ENCODE results near the gene FAM171A1. TPM values are rescaled to one million over a fixed set of nuclear protein-coding genes. Genes with fewer than 3 reads are reported as not detected.
A peak's percentile ranks its signal among the peaks of the same experiment; 100 is the strongest.

The FAM171A1 gene
- total and polyA plus RNA-seq, 2 of the 13 experiments (the other 11 are each of a cell fraction or from before 2014, with no cell fraction given), result 21.5 to 34.7 TPM

GRCh38 chr10:15169555-15170401, 201.3 kb downstream of the FAM171A1 start:
- no TSS peak for BruUV-seq (replicated peaks)
- intact Hi-C loops (cut with micrococcal nuclease; ENCODE audit: unreplicated experiment) (loop anchor here (10.0 kb wide), 3 partner anchors 65 to 175 kb away; no protein-coding TSS in a partner anchor), in situ Hi-C loops (cut with HindIII; ENCODE audit: extremely low pct_ligation_motif_present, low pct_unique_long_range_greater_than_20kb) (no loop called here)
- Histone ChIP-seq H3K9me3 (ENCODE audit: low read length) (no peaks in the 10 kb centered on the region), H3K9ac (ENCODE audit: insufficient read depth, low read depth, low read length) (peak overlapping the region; percentile 33), H3K4me2 (ENCODE audit: low read depth, low read length) (peak overlapping the region; percentile 86), H3K27me3 (ENCODE audit: control insufficient read depth in 1 of 2, insufficient read depth in 2 of 2, low read length in 2 of 2) (no peaks in the 10 kb centered on the region), H3K36me3 (replicated peaks in 1 of 2; ENCODE audit: control insufficient read depth in 1 of 2, insufficient read depth in 2 of 2, low read length in 2 of 2) (no peaks in the 10 kb centered on the region), H3K4me1 (ENCODE audit: insufficient read depth, low read length) (peaks cover 41% of the 10 kb centered on the region), H3K79me2 (ENCODE audit: insufficient read depth, low read length) (peaks cover 32% of the 10 kb centered on the region), H2AFZ (ENCODE audit: low read length) (peak overlapping the region; percentile 62), H4K20me1 (ENCODE audit: insufficient read depth, low read length) (no peaks in the 10 kb centered on the region), H3K27ac (ENCODE audit: extremely low read length, insufficient read depth, low read length) (peak overlapping the region; percentile 26), H3K4me3 (replicated peaks in 1 of 3; ENCODE audit: insufficient read depth in 1 of 3, low read depth in 2 of 3, low read length in 3 of 3) (peak overlapping the region; percentile 62 to 65 (median 62))
- 3% methylated on average over 16 of the region's 16 CpGs for WGBS (ENCODE audit: low lambda C conversion rate)
- ChIA-PET POLR2A (interaction anchor here (1.1 to 2.3 kb wide), 6 partner anchors 8 to 292 kb away, joined by 3 to 17 read pairs (median 8); partner anchors contain the start of gene SUV39H2), CTCF (ENCODE audit: low intra/inter-chr PET ratio, low total read pairs) (no interaction called here)
- ATAC-seq (peak; percentile 47), FAIRE-seq (peak; percentile 8), DNase-seq (ENCODE audit: low spot score) (peak; percentile 29)
- no peak for TF ChIP-seq HNRNPH1 (optimal IDR thresholded peaks at IDR 0.05; ENCODE audit: low read depth, low read length)
- no peak for TF ChIP-seq ZFP36L1 (CRISPR knock-in tag; IDR thresholded peaks at IDR 0.05)
- no peak for TF ChIP-seq MAZ (IDR thresholded peaks at IDR 0.05; ENCODE audit: borderline replicate concordance, low read depth, low read length)
- no peak for TF ChIP-seq MAZ (CRISPR knock-in tag; IDR thresholded peaks at IDR 0.05; ENCODE audit: low read depth)
- no peak for TF ChIP-seq TRIM22 (IDR thresholded peaks at IDR 0.05)
- no peak for TF ChIP-seq MTA3 (CRISPR knock-in tag; IDR thresholded peaks at IDR 0.05)
- no peak for TF ChIP-seq GABPA (IDR thresholded peaks at IDR 0.05; ENCODE audit: low read depth, low read length)
- TF ChIP-seq GABPA (CRISPR knock-in tag; IDR thresholded peaks at IDR 0.05; ENCODE audit: low read depth), result peak; percentile 64; the same call in 1 of the 2 replicates
- no peak for TF ChIP-seq GTF2F1 (IDR thresholded peaks at IDR 0.05; ENCODE audit: low read length)
- TF ChIP-seq ZNF318 (CRISPR knock-in tag; IDR thresholded peaks at IDR 0.05), result no peak
- TF ChIP-seq HDAC2 (CRISPR knock-in tag; IDR thresholded peaks at IDR 0.05), result no peak
- TF ChIP-seq NR2F6 (IDR thresholded peaks at IDR 0.05), result no peak
- TF ChIP-seq NR2F6 (CRISPR knock-in tag; IDR thresholded peaks at IDR 0.05), result 0 out of 2 replicates have a peak, but pooled peaks have one; percentile 15
- TF ChIP-seq ZNF724P (CRISPR knock-in tag; IDR thresholded peaks at IDR 0.05; ENCODE audit: borderline replicate concordance), result no peak
- no peak for TF ChIP-seq RCOR2 (CRISPR knock-in tag; IDR thresholded peaks at IDR 0.05)
- no peak for TF ChIP-seq ZNF484 (CRISPR knock-in tag; IDR thresholded peaks at IDR 0.05; ENCODE audit: borderline replicate concordance, low read depth)
- no peak for TF ChIP-seq ZNF616 (CRISPR knock-in tag; IDR thresholded peaks at IDR 0.05; ENCODE audit: low read depth)
